GM19372 (cell line): Measurements from ENCODE around the gene SMPD3.
A peak's percentile ranks its signal among the peaks of the same experiment; 100 is the strongest.

Experiments used
- ATAC-seq: cut with Tn5 transposase; IDR thresholded peaks from one replicate; pipeline ENCODE4 v1.9.1; 2021; ENCODE audit warnings: mild to moderate bottlenecking, low read depth, moderate library complexity; ENCODE audit not compliant: unreplicated experiment

The SMPD3 gene

DNA sequence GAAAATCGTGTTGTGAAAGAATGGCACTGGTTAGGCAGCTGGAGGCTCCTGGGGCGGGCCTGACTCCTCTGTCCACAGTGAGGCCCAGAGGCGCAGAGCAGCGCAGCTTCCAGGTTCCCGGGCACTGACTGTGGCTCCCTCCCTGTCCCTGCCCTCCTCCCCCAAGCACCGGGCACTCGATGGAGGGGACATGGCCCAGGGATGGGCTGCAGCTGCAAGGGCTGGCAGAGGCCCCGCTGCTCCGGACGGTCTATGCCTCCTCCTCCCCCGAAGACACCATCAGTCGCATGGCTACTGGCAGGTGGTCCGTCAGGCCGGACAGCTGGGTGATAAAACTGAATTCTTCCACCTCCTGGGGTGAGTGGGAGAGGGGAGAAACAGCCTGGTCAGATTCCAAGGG lies 87.4 kb downstream of the SMPD3 start:
- ATAC-seq, result no peak

DNA sequence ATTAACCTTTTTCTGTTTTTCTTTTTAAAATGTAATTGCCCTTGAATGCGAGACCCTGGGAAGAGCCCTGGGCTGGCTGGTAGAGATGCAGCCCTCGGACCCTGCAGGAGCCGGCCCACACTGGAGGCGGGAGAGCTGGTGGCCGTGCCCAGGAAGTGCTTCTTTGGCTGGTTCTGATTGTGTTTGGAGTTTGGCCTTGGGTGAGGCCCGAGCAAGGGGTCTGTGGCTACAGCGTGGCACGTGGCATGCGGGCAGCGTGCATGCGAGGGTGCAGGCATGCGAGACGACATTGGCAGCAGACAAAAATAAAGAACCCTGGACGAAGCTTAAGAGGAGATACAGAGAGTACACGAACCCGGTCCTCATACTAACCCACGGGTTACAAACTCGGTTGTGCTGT lies 87.8 kb downstream of the SMPD3 start:
- ATAC-seq, result no peak

DNA sequence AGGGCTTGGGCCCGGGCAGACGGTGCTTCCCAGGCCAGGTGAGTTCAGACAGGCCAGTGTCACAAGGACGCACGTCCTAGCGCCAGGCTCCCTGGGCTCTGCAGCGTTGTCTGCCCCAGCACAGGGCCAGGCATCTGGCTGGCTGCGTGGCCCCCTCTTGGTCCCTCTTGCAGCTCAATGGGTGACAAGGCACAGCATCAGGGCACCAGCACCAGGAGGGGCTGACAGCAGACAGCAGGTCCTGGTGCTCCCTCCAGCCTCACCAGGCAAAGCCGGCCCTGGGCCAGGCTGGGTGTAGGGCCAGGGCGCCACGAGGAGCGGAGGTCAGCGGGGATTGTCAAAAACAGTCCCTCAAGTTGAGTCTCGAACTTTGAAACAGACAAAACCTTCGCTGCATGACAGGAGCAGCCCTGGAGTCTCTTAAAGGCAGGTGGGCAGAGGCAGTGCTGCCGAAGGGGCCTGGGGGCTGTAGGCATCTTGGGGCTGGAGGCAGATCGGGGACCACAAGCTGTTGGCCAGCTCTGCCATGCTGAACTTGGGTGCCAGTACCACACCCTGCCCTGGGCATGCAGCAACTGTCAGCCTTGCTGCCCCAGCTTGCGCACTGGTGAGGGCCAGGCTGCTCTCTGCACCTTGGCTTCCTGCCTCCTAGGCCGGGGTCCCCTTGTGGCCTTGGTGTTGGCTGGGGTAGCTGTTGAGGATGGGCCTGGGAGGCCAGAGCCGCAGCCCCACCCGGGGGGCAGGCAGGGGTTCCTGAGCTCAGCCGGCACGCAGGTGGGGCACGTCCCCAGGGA lies 88.7 kb downstream of the SMPD3 start:
- ATAC-seq, result no peak

DNA sequence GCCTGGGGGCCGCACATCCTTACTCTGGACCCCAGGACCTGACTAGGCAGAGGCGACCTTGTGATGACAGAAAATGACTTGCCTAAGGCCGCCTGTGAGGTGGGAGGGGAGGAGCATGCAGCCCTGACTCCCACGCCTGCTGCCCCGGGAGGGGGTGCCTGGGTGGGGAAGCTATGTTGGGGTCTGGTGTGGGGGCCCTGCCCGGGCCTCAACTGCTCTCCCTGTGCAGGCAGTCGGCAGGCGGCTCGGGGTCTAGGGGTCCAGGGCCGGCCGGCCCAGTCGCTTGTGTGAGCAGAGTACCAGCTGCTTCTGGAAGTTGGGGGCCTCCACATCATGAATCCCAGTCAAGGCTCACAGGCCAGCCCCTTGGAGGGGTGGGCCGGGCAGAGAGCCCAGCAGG lies 89.4 kb downstream of the SMPD3 start:
- ATAC-seq, result no peak

DNA sequence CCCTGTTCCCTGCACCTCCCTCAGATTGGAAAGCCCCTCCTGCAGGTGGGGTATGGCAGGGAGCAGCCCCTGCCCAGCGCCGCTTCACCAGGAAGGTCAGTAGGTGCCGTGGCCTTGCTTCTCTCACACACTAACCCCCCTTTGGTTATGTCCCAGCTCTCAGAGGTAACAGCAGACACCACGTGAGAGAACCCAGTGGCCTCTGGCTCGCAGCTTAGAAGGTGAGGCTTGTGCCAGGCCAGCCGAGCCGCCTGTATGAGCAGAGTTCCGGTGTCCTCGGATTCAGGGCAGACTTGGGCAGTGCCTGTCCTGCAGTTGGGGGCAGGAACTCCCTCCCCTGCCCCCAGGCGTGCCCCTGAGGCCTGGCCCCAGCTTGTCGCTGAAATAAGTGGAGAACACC lies 90.4 kb downstream of the SMPD3 start:
- ATAC-seq, result no peak

DNA sequence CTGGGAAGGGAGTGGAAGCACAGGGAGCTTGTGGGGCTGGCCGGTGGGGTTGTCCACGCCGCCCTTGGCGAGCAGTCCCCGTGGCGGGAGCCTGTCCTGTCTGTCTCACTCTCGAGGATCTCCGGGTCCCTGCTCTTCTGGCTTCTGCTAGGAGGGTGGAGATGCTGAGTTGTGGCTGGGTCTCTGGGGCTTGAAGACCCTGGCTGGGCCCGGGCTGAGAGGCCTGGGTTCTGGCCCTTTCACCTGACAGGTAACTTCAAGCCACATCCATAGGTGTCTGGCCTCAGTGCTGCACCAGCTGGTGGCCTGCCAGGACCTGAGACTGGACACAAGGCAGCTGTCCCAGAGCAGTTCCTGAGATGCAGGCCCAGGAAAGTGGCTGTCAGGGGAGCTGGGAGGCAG lies 90.8 kb downstream of the SMPD3 start:
- no peak for ATAC-seq

DNA sequence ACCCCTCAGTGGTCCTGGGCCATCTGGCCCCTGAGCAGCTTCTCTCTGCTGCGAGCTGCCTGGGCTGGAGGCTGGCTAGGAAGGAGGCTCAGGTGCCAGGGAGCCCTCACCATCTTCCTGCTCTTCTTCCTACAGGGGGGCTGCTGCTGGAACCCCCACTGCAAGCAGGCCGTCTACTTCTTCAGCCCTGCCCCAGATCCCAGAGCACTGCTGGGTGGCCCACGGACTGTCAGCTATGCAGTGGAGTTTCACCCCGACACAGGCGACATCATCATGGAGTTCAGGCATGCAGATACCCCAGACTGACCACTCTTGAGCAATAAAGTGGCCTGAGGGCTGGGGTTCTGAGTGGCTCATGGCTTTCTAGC lies 91.4 kb downstream of the SMPD3 start:
- no peak for ATAC-seq

DNA sequence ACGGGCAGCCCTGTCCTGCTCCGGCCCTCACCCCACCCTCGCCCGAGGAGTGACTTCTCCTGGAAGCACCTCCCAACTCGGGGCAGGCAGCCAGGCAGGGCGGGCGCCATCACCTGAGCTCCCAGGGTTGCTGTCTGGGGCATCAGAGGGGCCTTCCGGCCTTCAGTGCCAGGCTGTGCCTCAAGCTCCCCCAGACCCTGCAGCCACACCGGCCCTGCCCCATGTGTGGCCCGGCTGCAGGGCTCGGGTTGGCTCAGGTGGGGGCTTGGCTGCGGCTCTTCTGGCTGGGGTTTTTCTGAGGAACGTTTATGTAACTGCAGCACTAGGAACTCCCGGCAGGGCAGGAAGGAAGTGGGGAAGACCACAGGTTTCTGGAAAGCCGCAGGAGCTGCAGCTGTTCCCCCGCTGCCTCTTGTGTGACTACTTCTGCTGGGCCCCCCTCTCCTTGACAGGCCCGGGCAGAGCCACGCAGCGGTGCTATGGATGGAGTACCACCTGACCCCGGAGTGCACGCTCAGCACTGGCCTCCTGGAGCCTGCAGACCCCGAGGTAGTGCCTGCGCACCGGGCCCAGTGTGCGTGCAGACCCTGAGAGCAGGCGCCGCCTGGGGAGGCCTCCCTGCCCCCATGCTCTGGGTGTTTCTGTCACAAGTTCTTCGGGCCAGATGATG lies 91.9 kb downstream of the SMPD3 start:
- ATAC-seq, result peak; percentile 76

DNA sequence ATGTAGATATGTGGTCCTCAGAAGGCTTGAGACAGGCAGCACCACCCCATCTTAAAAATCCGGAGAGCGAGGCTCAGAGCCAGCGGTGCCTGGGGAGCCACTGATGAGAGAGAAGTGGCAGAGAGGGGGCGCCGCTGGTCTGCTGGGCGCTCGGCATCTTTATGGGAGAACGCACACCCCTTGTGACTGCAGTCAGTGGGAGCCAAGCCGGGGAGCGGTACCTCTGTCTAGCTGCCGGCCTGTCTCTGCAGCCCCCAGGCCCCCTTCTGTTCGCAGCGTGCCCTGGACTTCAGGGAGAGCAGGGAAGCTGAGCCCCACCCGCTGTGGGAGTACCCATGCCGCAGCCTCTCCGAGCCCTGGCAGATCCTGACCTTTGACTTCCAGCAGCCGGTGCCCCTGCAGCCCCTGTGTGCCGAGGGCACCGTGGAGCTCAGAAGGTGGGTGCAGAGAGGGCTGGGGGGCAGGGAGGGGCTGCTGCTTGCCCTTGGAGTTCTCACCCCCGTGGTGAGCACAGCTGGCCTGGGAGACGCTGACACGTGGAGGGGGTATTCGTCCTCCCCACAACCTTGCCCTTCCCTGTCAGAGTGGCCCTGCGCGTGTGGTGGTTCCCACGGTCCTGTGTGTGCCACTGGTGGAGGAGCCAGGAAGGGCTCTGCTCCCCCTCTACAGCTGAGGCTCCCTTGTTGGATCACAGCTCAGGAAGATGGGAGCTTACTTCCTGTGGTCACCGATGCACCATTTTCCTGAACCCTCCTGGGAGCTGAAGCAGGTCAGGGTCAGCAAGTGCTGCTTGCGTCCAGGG lies 92.7 kb downstream of the SMPD3 start:
- no peak for ATAC-seq

DNA sequence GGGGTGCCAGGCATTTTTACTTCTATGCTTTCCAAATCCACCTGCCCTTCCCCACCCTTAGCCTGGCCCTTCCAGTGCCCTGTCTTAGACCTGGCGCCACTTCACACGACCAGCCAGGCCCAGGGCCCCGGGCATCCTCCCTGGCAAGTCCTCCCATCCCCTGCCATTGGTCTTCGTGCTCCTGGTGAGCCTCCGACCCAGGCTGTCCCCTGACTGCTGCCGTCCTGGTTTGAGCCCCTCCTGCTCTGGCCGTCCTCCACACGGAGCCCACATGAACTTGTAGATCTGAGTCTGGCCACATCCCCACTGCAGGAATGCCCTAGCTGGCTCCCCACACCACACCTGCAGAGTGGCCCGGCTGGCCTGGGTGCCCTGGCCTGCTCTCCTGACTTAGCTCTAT lies 93.5 kb downstream of the SMPD3 start:
- ATAC-seq, result no peak

DNA sequence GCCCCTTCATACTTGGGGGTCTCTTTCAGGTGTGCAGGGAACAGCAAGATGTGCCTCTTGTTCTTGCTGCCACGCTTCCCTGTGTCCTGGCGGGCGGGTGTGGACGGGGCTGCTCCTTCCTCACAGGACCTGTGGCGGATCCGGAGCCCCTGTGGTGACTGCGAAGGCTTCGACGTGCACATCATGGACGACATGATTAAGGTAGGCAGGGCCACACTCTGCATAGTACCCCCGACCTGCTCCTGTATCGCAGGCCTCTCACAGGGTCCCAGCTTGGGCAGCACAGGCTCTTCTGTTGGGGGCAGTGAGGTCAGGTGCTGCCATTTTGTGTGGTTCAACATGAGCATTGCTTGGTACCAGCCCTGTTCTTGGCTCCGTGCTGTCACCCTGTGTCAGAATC lies 94.9 kb downstream of the SMPD3 start:
- no peak for ATAC-seq

DNA sequence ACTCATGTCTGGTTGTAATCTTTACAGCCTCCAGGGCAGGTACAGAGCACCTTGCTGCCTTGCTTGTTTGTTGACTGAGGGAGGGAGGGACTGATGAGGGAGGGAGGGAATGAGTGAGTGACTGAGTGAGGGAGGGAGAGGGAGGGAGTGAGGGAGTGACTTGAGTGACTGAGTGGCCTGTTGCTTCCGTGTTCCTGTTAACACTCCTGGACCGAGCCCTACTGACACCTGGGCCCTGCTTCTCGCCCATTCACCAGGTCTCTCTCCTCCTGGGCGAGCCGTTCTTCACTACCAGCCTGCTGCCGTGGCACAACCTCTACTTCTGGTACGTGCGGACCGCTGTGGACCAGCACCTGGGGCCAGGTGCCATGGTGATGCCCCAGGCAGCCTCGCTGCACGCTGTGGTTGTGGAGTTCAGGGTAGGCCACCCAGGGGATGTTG lies 96.3 kb downstream of the SMPD3 start:
- no peak for ATAC-seq

DNA sequence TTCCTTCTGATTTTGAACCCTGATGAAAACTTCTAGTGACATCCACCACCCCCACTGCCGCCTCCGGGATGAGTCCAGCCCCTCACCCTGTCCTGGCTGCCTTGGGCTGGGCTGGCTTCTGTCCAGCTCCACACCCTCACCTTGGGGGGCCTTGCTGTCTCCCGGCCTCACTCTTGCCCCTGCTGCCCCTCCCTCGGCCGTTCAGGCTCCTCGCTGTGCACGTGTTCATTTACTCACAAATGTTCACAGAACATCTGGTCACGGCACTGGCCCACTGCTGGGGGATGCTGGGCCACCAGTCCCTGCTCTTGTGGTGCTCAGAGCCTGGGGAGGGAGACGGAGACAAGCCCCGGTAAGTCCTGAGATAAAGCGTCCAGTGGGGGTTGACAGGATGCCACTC lies 96.8 kb downstream of the SMPD3 start:
- no peak for ATAC-seq

DNA sequence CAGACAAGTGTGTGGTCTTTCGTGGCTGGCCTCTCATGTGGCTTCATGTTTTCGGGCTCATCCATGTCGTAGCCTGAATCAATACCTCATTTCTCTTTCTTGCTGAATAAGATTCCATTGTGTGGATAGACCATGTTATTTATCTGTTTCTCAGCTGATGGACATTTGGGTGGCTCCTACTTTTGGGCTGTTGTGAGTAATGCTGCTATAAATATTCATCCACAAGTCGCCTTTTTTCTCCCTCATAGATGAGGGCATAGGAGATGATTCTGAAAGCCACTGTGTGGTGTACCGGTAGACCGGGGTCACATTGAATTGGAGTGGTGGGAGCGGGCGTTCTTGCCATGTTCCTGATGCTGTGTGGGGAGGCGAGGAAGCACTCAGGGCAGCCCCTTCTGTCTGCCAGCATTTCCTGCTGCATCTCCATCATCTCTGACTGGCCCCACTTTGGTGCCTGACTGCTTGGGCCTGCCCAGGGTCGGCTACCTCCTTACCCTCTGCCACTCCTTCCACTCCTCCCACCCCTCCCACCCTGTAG lies 97.4 kb downstream of the SMPD3 start:
- ATAC-seq, result no peak

DNA sequence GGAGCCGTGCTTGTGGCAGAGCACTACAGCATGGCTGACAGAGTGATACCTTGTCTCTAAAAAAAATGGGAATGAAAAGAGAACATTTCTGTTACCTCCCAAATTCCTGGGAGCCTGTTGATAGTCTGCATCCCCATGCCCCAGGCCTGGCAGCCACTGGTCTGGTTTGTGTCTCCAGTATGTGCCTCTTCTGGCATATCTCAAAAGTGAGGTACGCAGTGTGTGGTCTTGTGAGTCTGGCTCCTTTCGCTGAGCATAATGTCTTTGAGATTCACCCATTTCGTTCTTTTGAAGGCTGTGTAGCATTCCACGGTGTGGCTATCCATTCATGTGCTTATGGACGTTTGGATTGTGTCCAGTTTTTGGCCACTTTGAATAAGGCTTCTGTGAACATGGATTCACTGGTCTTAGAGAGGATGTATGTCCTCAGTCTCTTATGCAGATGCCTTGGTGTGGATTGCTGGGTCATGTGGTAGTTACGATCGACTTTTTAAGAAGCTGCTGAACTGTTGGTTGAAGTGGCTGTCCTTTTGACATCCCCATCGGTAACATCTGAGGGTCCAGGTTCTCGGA lies 98.4 kb downstream of the SMPD3 start:
- no peak for ATAC-seq

DNA sequence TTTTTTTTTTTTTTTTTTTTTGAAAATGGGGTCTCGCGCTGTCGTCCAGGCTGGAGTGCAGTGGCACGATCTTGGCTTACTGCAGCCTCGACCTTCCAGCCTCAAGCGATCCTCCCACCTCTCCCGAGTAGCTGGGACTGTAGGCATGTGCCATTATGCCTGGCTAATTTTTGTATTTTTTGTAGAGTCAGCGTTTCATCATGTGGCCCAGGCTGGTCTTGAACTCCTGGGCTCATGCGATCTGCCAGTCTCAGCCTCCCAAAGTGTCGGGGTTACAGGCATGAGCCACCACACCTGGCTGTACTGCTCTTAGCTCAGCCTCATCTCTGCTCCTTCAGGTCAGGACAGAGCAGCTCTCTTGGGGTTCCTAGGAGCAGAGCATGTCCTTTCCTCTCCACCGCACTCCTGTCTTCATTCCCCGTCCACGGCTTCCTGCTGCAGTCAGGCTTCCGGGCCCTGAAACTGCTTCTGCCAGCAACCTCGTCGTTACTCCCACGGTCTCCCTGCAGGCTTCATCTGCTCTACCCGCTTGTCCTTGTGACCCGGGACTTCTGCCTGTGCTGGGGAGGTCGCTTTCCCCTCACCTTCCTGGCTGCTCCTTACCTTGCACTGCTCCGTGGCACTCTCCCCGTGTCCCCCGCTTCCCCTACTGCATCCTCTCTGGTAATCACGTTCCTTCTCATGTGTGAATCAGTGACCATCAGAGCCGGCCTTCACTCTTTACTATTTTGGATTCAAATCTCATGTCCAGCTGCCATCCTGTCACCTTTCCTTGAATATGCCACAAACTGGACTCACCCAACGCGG lies 99.5 kb downstream of the SMPD3 start:
- ATAC-seq, result no peak

DNA sequence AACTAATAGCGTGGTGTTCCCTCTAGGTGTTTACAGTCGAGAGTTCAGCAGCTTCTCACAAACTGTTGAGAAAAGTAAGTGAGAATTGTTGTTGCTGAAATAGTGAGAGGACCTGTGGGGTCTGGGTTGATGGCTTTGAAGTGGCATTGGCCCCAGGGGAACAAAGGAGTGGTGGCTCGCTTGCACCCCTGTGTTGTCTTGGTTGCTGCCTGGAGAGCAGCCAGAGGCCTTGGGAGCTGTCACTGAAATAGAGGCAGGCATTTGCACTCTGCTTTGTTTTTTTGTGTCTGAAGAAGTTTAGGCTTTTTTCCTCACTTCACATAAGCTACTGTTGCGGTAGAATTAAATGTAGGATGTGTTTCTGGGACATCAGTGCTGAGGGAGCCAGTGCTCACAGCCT lies 100.7 kb downstream of the SMPD3 start:
- no peak for ATAC-seq

DNA sequence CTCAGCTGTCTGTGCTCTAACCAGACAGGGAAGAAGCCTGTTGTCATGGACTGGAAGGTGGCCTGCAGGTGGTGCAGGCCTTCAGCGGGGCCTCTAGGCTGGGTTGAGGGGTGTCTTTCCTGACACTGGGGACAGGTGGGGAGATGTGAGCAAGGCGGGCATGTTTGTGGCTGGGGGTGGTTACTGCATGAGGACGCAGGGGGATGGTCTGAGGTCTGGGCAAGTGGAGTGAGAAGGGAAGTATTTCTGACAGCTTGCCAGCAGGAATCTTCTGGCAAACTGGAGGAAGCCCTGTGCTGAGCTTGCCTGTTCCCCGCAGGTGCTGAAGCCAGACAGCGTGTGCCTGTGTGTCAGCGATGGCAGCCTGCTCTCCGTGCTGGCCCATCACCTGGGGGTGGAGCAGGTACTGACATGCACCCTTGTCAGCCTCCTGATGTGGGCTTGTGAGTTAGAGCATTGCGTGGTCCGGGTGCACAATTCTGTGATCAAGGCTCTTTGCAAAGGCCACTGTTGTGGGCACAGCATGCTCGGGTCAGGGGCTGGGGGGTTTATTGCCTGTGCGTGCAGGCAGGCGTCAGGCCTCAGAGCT lies 101.3 kb downstream of the SMPD3 start:
- ATAC-seq, result no peak

DNA sequence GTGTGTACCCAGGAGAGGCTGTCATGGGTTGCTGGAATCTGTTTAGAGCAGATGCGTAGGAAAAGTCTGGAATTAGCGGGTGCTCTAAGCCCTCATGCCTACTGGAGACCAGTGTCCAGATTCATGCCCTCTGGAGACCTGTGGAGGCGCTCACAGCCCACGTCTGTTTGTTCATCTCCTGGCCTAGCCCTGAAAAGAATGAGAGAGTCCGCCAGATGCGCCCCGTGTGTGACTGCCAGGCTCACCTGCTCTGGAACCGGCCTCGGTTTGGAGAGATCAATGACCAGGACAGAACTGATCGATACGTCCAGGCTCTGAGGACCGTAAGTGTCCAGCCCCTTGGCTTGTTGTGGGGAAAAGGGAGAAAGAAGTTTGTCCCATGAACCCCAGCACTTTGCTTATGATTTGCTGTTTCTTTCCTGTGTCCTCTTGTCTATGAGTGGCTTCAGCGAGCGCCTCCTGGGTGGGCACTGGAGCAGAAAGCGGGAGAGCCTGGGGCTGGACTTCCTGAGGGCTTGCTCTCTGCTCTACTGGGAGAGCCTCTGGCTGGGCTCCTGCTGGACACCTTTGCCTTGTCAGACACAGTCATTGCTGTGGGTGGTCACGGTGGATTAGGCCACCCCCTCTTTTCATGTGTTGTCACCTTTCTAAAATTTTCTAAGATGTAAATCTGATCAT lies 102.2 kb downstream of the SMPD3 start:
- ATAC-seq, result no peak
